Muscle layer of colon (tissue), 2 donors: ENCODE data around the gene EIF4E3.

Experiments used
- H3K27ac ChIP-seq: one replicate; pipeline ENCODE4 v1.7.0; 2013; ENCODE audit warnings: low read depth, mild to moderate bottlenecking, low read length, moderate library complexity
- H3K27me3 ChIP-seq, 2 donors: one replicate each; pipeline ENCODE4 v1.7.0; 2013; ENCODE audit warnings: low read length in 2 of 2, mild to moderate bottlenecking in 2 of 2; ENCODE audit not compliant: insufficient read depth in 2 of 2, control insufficient read depth in 1 of 2
- H3K36me3 ChIP-seq: one replicate; pipeline ENCODE4 v1.7.0; 2013; ENCODE audit warnings: mild to moderate bottlenecking, low read length; ENCODE audit not compliant: insufficient read depth
- H3K4me1 ChIP-seq: one replicate; pipeline ENCODE4 v1.7.0; 2013; ENCODE audit warnings: mild to moderate bottlenecking, low read length; ENCODE audit not compliant: insufficient read depth
- H3K4me3 ChIP-seq, 2 donors: one replicate each; pipeline ENCODE4 v1.7.0; 2013; ENCODE audit warnings: low read length in 2 of 2, low read depth in 1 of 2, mild to moderate bottlenecking in 1 of 2, moderate library complexity in 1 of 2
- H3K9ac ChIP-seq: one replicate; pipeline ENCODE4 v1.7.0; 2013; ENCODE audit warnings: low read length
- H3K9me3 ChIP-seq: one replicate; pipeline ENCODE4 v1.7.0; 2013; ENCODE audit warnings: mild to moderate bottlenecking, low read length
- donor health status: abdominal sarcoma.
- donor health status: Adenocarcinoma of cecum.

The EIF4E3 gene

GRCh38 chr3:71751602-71752001 lies 26.4 kb upstream of the EIF4E3 start:
- no peak overlapping the region for H3K4me3 ChIP-seq
- H3K9me3 ChIP-seq, result no peaks in the 10 kb centered on the region
- no peak overlapping the region for H3K9ac ChIP-seq
- no peaks in the 10 kb centered on the region for H3K27me3 ChIP-seq
- no peaks in the 10 kb centered on the region for H3K4me1 ChIP-seq
- no peaks in the 10 kb centered on the region for H3K36me3 ChIP-seq
- H3K27ac ChIP-seq, result no peak overlapping the region

GRCh38 chr3:71744738-71745137 lies 19.5 kb upstream of the EIF4E3 start:
- Histone ChIP-seq H3K9ac (no peak overlapping the region), H3K4me1 (no peaks in the 10 kb centered on the region), H3K36me3 (no peaks in the 10 kb centered on the region), H3K9me3 (peaks cover 7% of the 10 kb centered on the region), H3K27me3 (no peaks in the 10 kb centered on the region), H3K4me3 (no peak overlapping the region), H3K27ac (no peak overlapping the region)

GRCh38 chr3:71742621-71743020 lies 17.4 kb upstream of the EIF4E3 start:
- no peak overlapping the region for H3K4me3 ChIP-seq
- H3K4me1 ChIP-seq, result no peaks in the 10 kb centered on the region
- H3K27me3 ChIP-seq, result no peaks in the 10 kb centered on the region
- H3K36me3 ChIP-seq, result no peaks in the 10 kb centered on the region
- H3K9me3 ChIP-seq, result peaks cover 7% of the 10 kb centered on the region
- H3K27ac ChIP-seq, result no peak overlapping the region
- H3K9ac ChIP-seq, result no peak overlapping the region

- Histone ChIP-seq H3K36me3 (no peaks in the 10 kb centered on the region), H3K27me3 (no peaks in the 10 kb centered on the region), H3K9ac (no peak overlapping the region), H3K4me1 (peaks cover 3% of the 10 kb centered on the region), H3K27ac (no peak overlapping the region), H3K9me3 (no peaks in the 10 kb centered on the region), H3K4me3 (no peak overlapping the region)
Observed at GRCh38 chr3:71734881-71735280, 9.7 kb upstream of the EIF4E3 start.

GRCh38 chr3:71733319-71733718 lies 8.1 kb upstream of the EIF4E3 start:
- Histone ChIP-seq H3K27ac (no peak overlapping the region), H3K4me3 (no peak overlapping the region), H3K9ac (no peak overlapping the region), H3K9me3 (no peaks in the 10 kb centered on the region), H3K36me3 (no peaks in the 10 kb centered on the region), H3K4me1 (peaks cover 5% of the 10 kb centered on the region), H3K27me3 (no peaks in the 10 kb centered on the region)

GRCh38 chr3:71732637-71733036 lies 7.4 kb upstream of the EIF4E3 start:
- H3K4me3 ChIP-seq, result no peak overlapping the region
- H3K36me3 ChIP-seq, result no peaks in the 10 kb centered on the region
- peaks cover 5% of the 10 kb centered on the region for H3K4me1 ChIP-seq
- no peak overlapping the region for H3K9ac ChIP-seq
- no peak overlapping the region for H3K27ac ChIP-seq
- H3K9me3 ChIP-seq, result no peaks in the 10 kb centered on the region
- no peaks in the 10 kb centered on the region for H3K27me3 ChIP-seq

- Histone ChIP-seq H3K4me1 (peaks cover 17% of the 10 kb centered on the region), H3K9ac (no peak overlapping the region), H3K4me3 (no peak overlapping the region)
Observed at GRCh38 chr3:71728632-71729342, 3.6 kb upstream of the EIF4E3 start.

GRCh38 chr3:71726146-71726545 lies 944 bp upstream of the EIF4E3 start:
- H3K27ac ChIP-seq, result no peak overlapping the region
- peak overlapping the region in 1 of 2 donors; percentile 67 for H3K4me3 ChIP-seq
- peak overlapping the region; percentile 65 for H3K9ac ChIP-seq
- H3K27me3 ChIP-seq, result no peaks in the 10 kb centered on the region
- H3K9me3 ChIP-seq, result no peaks in the 10 kb centered on the region
- no peaks in the 10 kb centered on the region for H3K36me3 ChIP-seq
- H3K4me1 ChIP-seq, result peaks cover 22% of the 10 kb centered on the region

More at GRCh38 chr3:71728632-71729342, 3.6 kb upstream of the EIF4E3 start:
- Histone ChIP-seq H3K9me3 (no peaks in the 10 kb centered on the region), H3K36me3 (no peaks in the 10 kb centered on the region), H3K27ac (no peak overlapping the region), H3K27me3 (no peaks in the 10 kb centered on the region)

GRCh38 chr3:71724584-71725270 lies 475 bp downstream of the EIF4E3 start:
- Histone ChIP-seq H3K36me3 (no peaks in the 10 kb centered on the region), H3K4me1 (peaks cover 18% of the 10 kb centered on the region), H3K9ac (peak overlapping the region; percentile 25), H3K27ac (peak overlapping the region; percentile 54), H3K4me3 (peak overlapping the region; percentile 75 to 86), H3K27me3 (no peaks in the 10 kb centered on the region), H3K9me3 (no peaks in the 10 kb centered on the region)

GRCh38 chr3:71724171-71724453 lies 1.1 kb downstream of the EIF4E3 start:
- Histone ChIP-seq H3K36me3 (no peaks in the 10 kb centered on the region), H3K4me3 (peak overlapping the region; percentile 75 to 86), H3K9me3 (no peaks in the 10 kb centered on the region), H3K9ac (peak overlapping the region; percentile 25), H3K4me1 (peaks cover 17% of the 10 kb centered on the region), H3K27me3 (no peaks in the 10 kb centered on the region), H3K27ac (no peak overlapping the region)

GRCh38 chr3:71723452-71724170 lies 1.6 kb downstream of the EIF4E3 start:
- Histone ChIP-seq H3K27me3 (no peaks in the 10 kb centered on the region), H3K9me3 (no peaks in the 10 kb centered on the region), H3K36me3 (no peaks in the 10 kb centered on the region), H3K9ac (peak overlapping the region; percentile 25), H3K27ac (no peak overlapping the region), H3K4me1 (peaks cover 17% of the 10 kb centered on the region), H3K4me3 (peak overlapping the region in 1 of 2 donors; percentile 86)
